Activated naive CD4-positive, alpha-beta T cell treated with anti-CD3 and anti-CD28 coated beads for 36 hours (primary cell): ENCODE data around the gene CLDN11. TPM values are rescaled to one million over a fixed set of nuclear protein-coding genes. Genes with fewer than 3 reads are reported as not detected.
A peak's percentile ranks its signal among the peaks of the same experiment; 100 is the strongest.

Source experiments
- CTCF ChIA-PET: fragments of 350-600 bp; sonication (Branson Sonifier 250); formaldehyde crosslinking; loops from one replicate; lab custom pipeline; 2021; ENCODE audit warnings: antibody characterized with exemption; lab: Charles Lee
- DNase-seq: peaks from one replicate; pipeline ENCODE4 v3.0.0-alpha.2; 2020
- H3K27ac Mint-ChIP-seq: one replicate; pipeline ENCODE4 v1.8.0; 2021; ENCODE audit warnings: mild to moderate bottlenecking, mixed read lengths
- H3K27me3 Mint-ChIP-seq: one replicate; pipeline ENCODE4 v1.8.0; 2021; ENCODE audit warnings: low read depth, mixed read lengths
- H3K36me3 Mint-ChIP-seq: one replicate; pipeline ENCODE4 v1.8.0; 2021; ENCODE audit warnings: low read depth, mixed read lengths
- H3K4me1 Mint-ChIP-seq: one replicate; pipeline ENCODE4 v1.8.0; 2021; ENCODE audit warnings: low read depth, mixed read lengths
- H3K4me3 Mint-ChIP-seq: one replicate; pipeline ENCODE4 v1.8.0; 2021; ENCODE audit warnings: mild to moderate bottlenecking, moderate library complexity, mixed read lengths
- H3K9me3 Mint-ChIP-seq: one replicate; pipeline ENCODE4 v1.8.0; 2021; ENCODE audit warnings: mixed read lengths
- intact Hi-C: fragments of 100-400 bp; cut with micrococcal nuclease; formaldehyde crosslinking; loops from one replicate; pipeline ENCODE4 v1.15.1; 2023
- microRNA-seq: library from miRNA; unstranded; fragments of <30 nt; microRNA quantifications from one replicate; pipeline ENCODE4 v1.2.0, GENCODE V29; 2022; ENCODE audit warnings: borderline microRNAs expressed, borderline replicate concordance
- total RNA-seq, 2 experiments: library from RNA; stranded (reverse); gene quantifications; one replicate each; pipeline ENCODE4 v1.2.3, GENCODE V29; 2021

Gene CLDN11
- total RNA-seq, 2 experiments from 2014 or later: not detected

GRCh38 chr3:170477395-170477794 lies 58.7 kb downstream of the CLDN11 start:
- Mint-ChIP-seq H3K4me3 (no peak overlapping the region), H3K27ac (no peak overlapping the region), H3K4me1 (peaks cover 5% of the 10 kb centered on the region), H3K27me3 (peaks cover 14% of the 10 kb centered on the region), H3K36me3 (no peaks in the 10 kb centered on the region), H3K9me3 (no peaks in the 10 kb centered on the region)
- intact Hi-C loops: no loop called here
- DNase-seq: no peak
- CTCF ChIA-PET: interaction anchor here (0.8 to 1.5 kb wide), 2 partner anchors 60 to 64 kb away, joined by 3 read pairs; no protein-coding TSS in a partner anchor

GRCh38 chr3:170480111-170480510 lies 61.4 kb downstream of the CLDN11 start:
- no peak overlapping the region for H3K4me3 Mint-ChIP-seq

GRCh38 chr3:170482199-170482598 lies 63.5 kb downstream of the CLDN11 start:
- no peaks in the 10 kb centered on the region for H3K36me3 Mint-ChIP-seq
- H3K4me3 Mint-ChIP-seq: no peak overlapping the region
- CTCF ChIA-PET: no interaction called here
- H3K9me3 Mint-ChIP-seq: no peaks in the 10 kb centered on the region
- DNase-seq: peak; percentile 7
- no peak overlapping the region for H3K27ac Mint-ChIP-seq
- intact Hi-C loops: no loop called here
- peaks cover 5% of the 10 kb centered on the region for H3K4me1 Mint-ChIP-seq
- H3K27me3 Mint-ChIP-seq: no peaks in the 10 kb centered on the region

More at GRCh38 chr3:170480111-170480510, 61.4 kb downstream of the CLDN11 start:
- Mint-ChIP-seq H3K9me3 (no peaks in the 10 kb centered on the region), H3K36me3 (no peaks in the 10 kb centered on the region), H3K27ac (no peak overlapping the region), H3K4me1 (peaks cover 5% of the 10 kb centered on the region), H3K27me3 (peaks cover 3% of the 10 kb centered on the region)
- intact Hi-C loops: no loop called here
- CTCF ChIA-PET: interaction anchor here (0.6 kb wide), 1 partner anchor 70 kb away, joined by 3 read pairs; no protein-coding TSS in a partner anchor
- DNase-seq: no peak

- H3K36me3 Mint-ChIP-seq: no peaks in the 10 kb centered on the region
- H3K9me3 Mint-ChIP-seq: no peaks in the 10 kb centered on the region
- no peaks in the 10 kb centered on the region for H3K27me3 Mint-ChIP-seq
- no peak overlapping the region for H3K27ac Mint-ChIP-seq
- H3K4me1 Mint-ChIP-seq: peaks cover 5% of the 10 kb centered on the region
- intact Hi-C loops: no loop called here
- CTCF ChIA-PET: no interaction called here
- no peak overlapping the region for H3K4me3 Mint-ChIP-seq
- no peak for DNase-seq
Measured at GRCh38 chr3:170483485-170484262, 65.0 kb downstream of the CLDN11 start.

Small RNA genes within 50 kb of the gene (microRNA-seq; reads per million reads assigned to microRNA genes)
- not detected for gene MIR6828

Other genes starting within 250 kb of the CLDN11 start
- 10 to 100 TPM; 48.7 to 50.4 TPM for gene PHC3, start 237.1 kb upstream of the CLDN11 start, total RNA-seq
- 10 to 100 TPM; 20.8 to 23.0 TPM for gene PRKCI, start 196.4 kb upstream of the CLDN11 start, total RNA-seq
- gene SKIL, start 61.2 kb upstream of the CLDN11 start, total RNA-seq: 10 to 100 TPM; 16.3 to 17.5 TPM
- gene SLC7A14, start 167.2 kb downstream of the CLDN11 start, total RNA-seq: not detected